Colonic mucosa (tissue), 4 donors: ENCODE results near the gene COQ8A. TPM values are rescaled to one million over a fixed set of nuclear protein-coding genes. Genes with fewer than 3 reads are reported as not detected.

Experiments
- DNase-seq: peaks from one replicate; pipeline ENCODE4 v3.0.0-alpha.2; 2020
- H3K27ac ChIP-seq: fragments of 200-600 bp; one replicate; pipeline ENCODE4 v1.8.0; 2021
- H3K27me3 ChIP-seq: fragments of 200-600 bp; one replicate; pipeline ENCODE4 v1.8.0; 2021
- H3K36me3 ChIP-seq: fragments of 200-600 bp; one replicate; pipeline ENCODE4 v1.8.0; 2021
- H3K4me1 ChIP-seq: fragments of 200-600 bp; one replicate; pipeline ENCODE4 v1.8.0; 2021; ENCODE audit warnings: mild to moderate bottlenecking
- H3K4me3 ChIP-seq: fragments of 200-600 bp; one replicate; pipeline ENCODE4 v1.8.0; 2021
- H3K9ac ChIP-seq, 2 donors: one replicate each; pipeline ENCODE4 v1.7.0; 2013; ENCODE audit warnings: control low read depth in 2 of 2, low read depth in 2 of 2, low read length in 2 of 2
- H3K9me3 ChIP-seq: fragments of 200-600 bp; one replicate; pipeline ENCODE4 v1.8.0; 2021
- intact Hi-C: fragments of 100-400 bp; cut with DNase I; formaldehyde crosslinking; loops from one replicate; pipeline ENCODE4 v1.14.1; 2022
- total RNA-seq, 2 donors: library from RNA; stranded (reverse); fragmentation: NEBNext Ultra II Directional in 1 of 2; extraction: Animal tissue kit (Norgen Biotek cat#: 25700) in 1 of 2; gene quantifications; one replicate each; pipeline ENCODE4 v1.2.1, GENCODE V29; 2021
- TF ChIP-seq, protein P1 (sequence below): fragments of 200-600 bp; IDR thresholded peaks from one replicate; pipeline ENCODE4 v1.8.0; 2022; ENCODE audit warnings: antibody characterized with exemption, mild to moderate bottlenecking
- donor health status: healthy.
- donor health status: DM: no; HTN: no; CAD: no.
- donor health status: DM: no; HTN: no; CAD: no.

The COQ8A gene
- total RNA-seq, 2 donors from 2014 or later: 56.3 to 58.1 TPM

DNA sequence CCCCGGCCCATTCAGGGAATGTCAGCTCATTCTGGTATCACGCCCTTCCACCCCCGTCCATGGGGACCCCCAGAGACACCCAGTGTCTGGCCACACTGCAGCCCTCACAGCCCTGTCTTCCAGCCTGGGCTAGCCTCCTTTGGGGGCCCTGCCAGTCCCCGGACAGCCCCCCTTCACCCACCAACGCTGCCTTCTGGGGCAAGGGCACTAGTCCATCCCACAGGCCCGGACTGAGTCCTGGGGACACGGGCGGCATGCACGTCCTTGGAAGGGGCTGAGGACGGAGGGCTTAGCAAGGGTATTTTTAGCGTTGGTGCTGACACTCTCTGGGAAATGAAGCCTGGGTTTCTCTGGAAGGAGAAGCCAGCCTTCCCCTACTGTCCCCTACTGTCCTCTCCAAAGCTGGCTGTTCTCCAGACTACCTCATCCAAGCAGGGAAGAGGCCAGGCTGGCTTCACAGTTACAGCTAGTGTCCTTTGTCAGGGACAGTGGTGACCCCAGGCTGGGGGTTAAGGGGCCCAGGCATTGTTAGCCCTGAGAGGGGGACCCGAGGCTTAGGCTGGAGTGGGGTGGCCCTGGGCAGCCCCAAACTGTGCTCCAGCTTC, 39.5 kb downstream of the COQ8A start:
- intact Hi-C loops: no loop called here
- Histone ChIP-seq H3K4me1 (no peaks in the 10 kb centered on the region), H3K27ac (no peak overlapping the region), H3K36me3 (no peaks in the 10 kb centered on the region), H3K4me3 (no peak overlapping the region), H3K27me3 (no peaks in the 10 kb centered on the region), H3K9ac (no peak overlapping the region), H3K9me3 (no peaks in the 10 kb centered on the region)
- DNase-seq: no peak
- TF ChIP-seq, protein P1, sequence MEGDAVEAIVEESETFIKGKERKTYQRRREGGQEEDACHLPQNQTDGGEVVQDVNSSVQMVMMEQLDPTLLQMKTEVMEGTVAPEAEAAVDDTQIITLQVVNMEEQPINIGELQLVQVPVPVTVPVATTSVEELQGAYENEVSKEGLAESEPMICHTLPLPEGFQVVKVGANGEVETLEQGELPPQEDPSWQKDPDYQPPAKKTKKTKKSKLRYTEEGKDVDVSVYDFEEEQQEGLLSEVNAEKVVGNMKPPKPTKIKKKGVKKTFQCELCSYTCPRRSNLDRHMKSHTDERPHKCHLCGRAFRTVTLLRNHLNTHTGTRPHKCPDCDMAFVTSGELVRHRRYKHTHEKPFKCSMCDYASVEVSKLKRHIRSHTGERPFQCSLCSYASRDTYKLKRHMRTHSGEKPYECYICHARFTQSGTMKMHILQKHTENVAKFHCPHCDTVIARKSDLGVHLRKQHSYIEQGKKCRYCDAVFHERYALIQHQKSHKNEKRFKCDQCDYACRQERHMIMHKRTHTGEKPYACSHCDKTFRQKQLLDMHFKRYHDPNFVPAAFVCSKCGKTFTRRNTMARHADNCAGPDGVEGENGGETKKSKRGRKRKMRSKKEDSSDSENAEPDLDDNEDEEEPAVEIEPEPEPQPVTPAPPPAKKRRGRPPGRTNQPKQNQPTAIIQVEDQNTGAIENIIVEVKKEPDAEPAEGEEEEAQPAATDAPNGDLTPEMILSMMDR: no peak

DNA sequence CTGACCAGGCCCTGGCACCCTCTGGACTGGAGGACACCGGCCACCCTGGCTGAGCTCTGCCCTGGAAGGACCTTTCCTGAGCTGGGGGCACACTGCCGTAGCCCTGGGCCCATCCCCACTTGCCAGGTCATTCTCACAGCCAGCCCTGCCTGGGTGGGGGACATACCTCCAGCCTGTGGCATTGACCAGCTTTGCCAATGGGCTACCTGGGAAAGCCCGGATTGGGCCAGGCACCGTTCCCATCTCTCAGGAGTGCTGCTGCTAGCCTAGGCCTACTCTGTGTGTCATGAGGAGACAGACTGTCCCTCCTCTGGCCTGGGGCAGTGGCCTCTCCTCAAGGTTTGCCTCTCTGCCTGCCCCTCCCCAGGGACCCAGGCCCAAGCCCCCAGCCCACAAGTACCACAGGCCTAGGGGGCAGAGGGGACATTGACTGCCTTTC, 40.0 kb downstream of the COQ8A start:
- TF ChIP-seq, protein P1: no peak
- Histone ChIP-seq H3K27ac (no peak overlapping the region), H3K27me3 (no peaks in the 10 kb centered on the region), H3K36me3 (no peaks in the 10 kb centered on the region), H3K4me3 (no peak overlapping the region), H3K9me3 (no peaks in the 10 kb centered on the region), H3K4me1 (no peaks in the 10 kb centered on the region), H3K9ac (no peak overlapping the region)
- no peak for DNase-seq
- intact Hi-C loops: no loop called here

DNA sequence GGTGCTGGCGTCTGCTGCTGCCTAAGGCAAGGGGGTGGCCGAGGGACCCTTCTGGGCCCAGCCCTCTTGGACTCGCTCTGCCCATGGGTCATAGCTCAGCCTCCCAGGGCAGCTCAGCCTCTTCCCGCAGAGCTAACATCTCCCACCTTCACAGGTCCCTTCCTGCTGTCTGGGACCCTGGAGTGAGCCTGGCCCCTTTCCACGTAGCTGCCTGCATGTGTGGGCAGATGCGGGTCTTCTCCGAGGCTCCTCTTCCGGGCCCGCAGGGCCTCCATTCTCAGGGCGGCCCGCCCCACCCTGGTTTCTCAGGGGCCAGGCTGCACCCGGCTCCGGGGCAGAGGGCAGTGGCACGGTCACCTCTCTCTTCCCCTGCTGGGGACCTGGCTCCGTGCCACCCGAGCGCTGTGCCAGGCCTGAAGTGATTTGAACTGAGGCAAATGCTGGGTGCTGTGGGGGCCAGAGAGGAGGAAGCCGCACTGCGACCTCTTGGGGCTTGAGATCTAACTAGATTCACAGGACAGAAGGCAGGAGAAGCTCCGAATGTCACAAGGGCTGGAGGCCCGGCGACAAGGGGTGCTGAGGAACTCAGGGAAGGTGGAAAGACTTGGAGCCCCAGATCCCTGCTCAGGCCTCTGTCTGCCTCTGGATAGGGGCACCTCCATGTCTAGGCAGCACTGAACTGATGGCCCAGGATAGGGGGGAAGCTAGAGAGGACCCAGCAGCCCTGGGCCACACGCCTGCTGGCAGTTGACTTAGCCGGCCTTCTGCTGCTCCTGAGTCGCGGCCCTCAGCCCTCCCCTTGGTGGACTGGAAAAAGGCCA, 40.7 kb downstream of the COQ8A start:
- Histone ChIP-seq H3K27me3 (no peaks in the 10 kb centered on the region), H3K4me1 (no peaks in the 10 kb centered on the region), H3K4me3 (no peak overlapping the region), H3K36me3 (no peaks in the 10 kb centered on the region), H3K27ac (no peak overlapping the region), H3K9me3 (no peaks in the 10 kb centered on the region), H3K9ac (no peak overlapping the region)
- TF ChIP-seq, protein P1: no peak
- no peak for DNase-seq
- intact Hi-C loops: no loop called here

DNA sequence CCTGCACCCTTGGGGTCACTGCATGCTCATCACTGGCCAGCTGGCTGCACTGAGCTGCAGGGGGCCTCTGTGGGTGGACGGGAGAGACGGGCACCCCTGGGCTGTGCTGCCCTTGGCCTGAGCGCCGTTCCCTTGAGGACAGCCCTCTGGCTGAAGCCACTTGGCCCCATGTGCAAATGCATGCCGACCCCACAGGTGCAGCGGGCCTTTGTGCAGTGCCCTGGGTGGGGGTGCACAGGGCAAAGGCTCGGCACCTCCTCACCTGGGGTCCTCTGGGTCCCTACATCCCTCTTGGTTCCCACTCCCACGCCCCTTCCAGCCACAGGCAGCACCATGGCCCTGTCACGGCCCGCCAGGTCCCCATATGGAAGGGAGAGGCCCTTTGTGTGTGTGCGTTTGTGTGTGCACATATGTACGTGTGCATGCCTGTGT, 41.3 kb downstream of the COQ8A start:
- H3K27ac ChIP-seq: no peak overlapping the region
- TF ChIP-seq, protein P1: no peak
- no peaks in the 10 kb centered on the region for H3K9me3 ChIP-seq
- no peak for DNase-seq
- H3K9ac ChIP-seq: no peak overlapping the region
- no peak overlapping the region for H3K4me3 ChIP-seq
- peaks cover under 1% of the 10 kb centered on the region for H3K36me3 ChIP-seq
- intact Hi-C loops: no loop called here
- H3K4me1 ChIP-seq: no peaks in the 10 kb centered on the region
- H3K27me3 ChIP-seq: no peaks in the 10 kb centered on the region

GRCh38 chr1:226981838-226982237, 41.7 kb downstream of the COQ8A start:
- no peaks in the 10 kb centered on the region for H3K4me1 ChIP-seq
- no peaks in the 10 kb centered on the region for H3K27me3 ChIP-seq
- H3K27ac ChIP-seq: no peak overlapping the region
- H3K9me3 ChIP-seq: no peaks in the 10 kb centered on the region
- DNase-seq: no peak
- TF ChIP-seq, protein P1: no peak
- intact Hi-C loops: no loop called here
- no peak overlapping the region for H3K9ac ChIP-seq
- H3K36me3 ChIP-seq: peaks cover 5% of the 10 kb centered on the region
- H3K4me3 ChIP-seq: no peak overlapping the region
